Measurements from ENCODE around the gene BOLA2B. TPM values are rescaled to one million over a fixed set of nuclear protein-coding genes. Genes with fewer than 3 reads are reported as not detected.
"Not testable (repeated sequence)": the region's sequence is repeated elsewhere in the genome, so short reads cannot be mapped to it uniquely, and the experiment has no call there.

BOLA2B gene
- total and polyA plus RNA-seq, 2 of the 4 experiments (the other 2 are of a cell fraction) = 121 to 301 TPM

GRCh38 chr16:30194172-30194925 lies 883 bp upstream of the BOLA2B start:
- WGBS, 2 experiments (ENCODE audit: extremely low coverage in 2 of 2, insufficient read length in 1 of 2) = no CpG with 5 or more reads among the region's 60 CpGs
- POLR2A ChIA-PET (ENCODE audit: unreplicated experiment); H3K56ac ChIP-seq (ENCODE audit: extremely low read depth, insufficient read depth, low read length); intact Hi-C loops (cut with micrococcal nuclease); dilution Hi-C loops (cut with HindIII; ENCODE audit: low sequenced_read_pairs, unreplicated experiment); H3K9me1 ChIP-seq (ENCODE audit: insufficient read depth, low read length); H2AK5ac ChIP-seq (ENCODE audit: low read depth, low read length); CTCF ChIA-PET; H3K18ac ChIP-seq (ENCODE audit: low read depth, low read length); H2AFZ ChIP-seq (replicated peaks; ENCODE audit: low read length, poor library complexity); H3K9me3 ChIP-seq (ENCODE audit: control insufficient read depth, insufficient read depth, low read length); H2BK5ac ChIP-seq (ENCODE audit: low read depth, low read length, poor library complexity, severe bottlenecking); DNase-seq; H3K4me1 ChIP-seq (ENCODE audit: control insufficient read depth, insufficient read depth, low read length); H3K14ac ChIP-seq (replicated peaks; ENCODE audit: low read depth, low read length); H2BK15ac ChIP-seq (ENCODE audit: low read depth, low read length); H4K8ac ChIP-seq (ENCODE audit: low read depth in 2 of 2, low read length in 2 of 2); H4K5ac ChIP-seq (ENCODE audit: low read depth, low read length); H3K23ac ChIP-seq (ENCODE audit: low read depth, low read length); H3K79me1 ChIP-seq (ENCODE audit: low read depth in 1 of 2, low read length in 2 of 2); H2BK120ac ChIP-seq (ENCODE audit: low read depth, low read length); H3K36me3 ChIP-seq (ENCODE audit: control insufficient read depth, insufficient read depth, low read length); H4K20me1 ChIP-seq (ENCODE audit: insufficient read depth, low read length); H4K91ac ChIP-seq (ENCODE audit: insufficient read depth, low read depth, low read length); H2AK9ac ChIP-seq (replicated peaks; ENCODE audit: low read depth, low read length, poor library complexity); H3K4ac ChIP-seq (ENCODE audit: low read depth, low read length); H2BK20ac ChIP-seq (ENCODE audit: low read depth, low read length); H3K27me3 ChIP-seq (ENCODE audit: control insufficient read depth, insufficient read depth, low read length): not testable (repeated sequence)
- peak; percentile 82 for ATAC-seq (ENCODE audit: low read depth)
- TSS peak; percentile 95 for BruUV-seq (replicated peaks)
- in situ Hi-C loops (cut with MboI; ENCODE audit: low sequenced_read_pairs) = loop anchor here (25.0 kb wide), 1 partner anchor 218 kb away; the partner anchor contains the start of gene ZNF771
- H3K4me3 ChIP-seq (ENCODE audit: insufficient read depth, low read depth, low read length) = peak overlapping the region; percentile 63
- peak overlapping the region; percentile 93 for H3K4me2 ChIP-seq (ENCODE audit: low read depth, low read length)
- peak overlapping the region; percentile 90; the same call in 1 of the 2 replicates for H3K9ac ChIP-seq (ENCODE audit: low read depth, low read length)
- peak overlapping the region; percentile 71; the same call in 1 of the 2 replicates for H3K27ac ChIP-seq (ENCODE audit: insufficient read depth, low read length)

- POLR2A ChIA-PET (ENCODE audit: unreplicated experiment) = not testable (repeated sequence)
These were observed 368 bp downstream of the BOLA2B start for GRCh38 chr16:30193098-30193497.

More at GRCh38 chr16:30193098-30193497, 368 bp downstream of the BOLA2B start:
- H2BK120ac ChIP-seq (ENCODE audit: low read depth, low read length); H4K5ac ChIP-seq (ENCODE audit: low read depth, low read length); dilution Hi-C loops (cut with HindIII; ENCODE audit: low sequenced_read_pairs, unreplicated experiment); H3K23ac ChIP-seq (ENCODE audit: low read depth, low read length); H3K56ac ChIP-seq (ENCODE audit: extremely low read depth, insufficient read depth, low read length); H3K79me1 ChIP-seq (ENCODE audit: low read depth in 1 of 2, low read length in 2 of 2); H3K4me2 ChIP-seq (ENCODE audit: low read depth, low read length); H2AFZ ChIP-seq (replicated peaks; ENCODE audit: low read length, poor library complexity); H3K36me3 ChIP-seq (ENCODE audit: control insufficient read depth, insufficient read depth, low read length); H2BK5ac ChIP-seq (ENCODE audit: low read depth, low read length, poor library complexity, severe bottlenecking); H3K9me3 ChIP-seq (ENCODE audit: control insufficient read depth, insufficient read depth, low read length); H2AK5ac ChIP-seq (ENCODE audit: low read depth, low read length); H3K9ac ChIP-seq (ENCODE audit: low read depth, low read length); CTCF ChIA-PET; H4K91ac ChIP-seq (ENCODE audit: insufficient read depth, low read depth, low read length); H3K4me1 ChIP-seq (ENCODE audit: control insufficient read depth, insufficient read depth, low read length); intact Hi-C loops (cut with micrococcal nuclease); H4K8ac ChIP-seq (ENCODE audit: low read depth in 2 of 2, low read length in 2 of 2); H3K4me3 ChIP-seq (ENCODE audit: insufficient read depth, low read depth, low read length); DNase-seq; H3K9me1 ChIP-seq (ENCODE audit: insufficient read depth, low read length); H4K20me1 ChIP-seq (ENCODE audit: insufficient read depth, low read length); H3K4ac ChIP-seq (ENCODE audit: low read depth, low read length); H2BK20ac ChIP-seq (ENCODE audit: low read depth, low read length); H2AK9ac ChIP-seq (replicated peaks; ENCODE audit: low read depth, low read length, poor library complexity); H3K27me3 ChIP-seq (ENCODE audit: control insufficient read depth, insufficient read depth, low read length); H2BK15ac ChIP-seq (ENCODE audit: low read depth, low read length); H3K14ac ChIP-seq (replicated peaks; ENCODE audit: low read depth, low read length); BruUV-seq (replicated peaks); H3K18ac ChIP-seq (ENCODE audit: low read depth, low read length); H3K27ac ChIP-seq (ENCODE audit: insufficient read depth, low read length): not testable (repeated sequence)
- WGBS, 2 experiments (ENCODE audit: extremely low coverage in 2 of 2, insufficient read length in 1 of 2) = no CpG with 5 or more reads among the region's 21 CpGs
- in situ Hi-C loops (cut with MboI; ENCODE audit: low sequenced_read_pairs) = loop anchor here (25.0 kb wide), 1 partner anchor 219 kb away; the partner anchor contains the start of gene ZNF771
- peak; percentile 7 for ATAC-seq (ENCODE audit: low read depth)

Measured in IMR-90 (cell line).